Measurements from ENCODE around the gene SLC29A3.

Gene SLC29A3

DNA sequence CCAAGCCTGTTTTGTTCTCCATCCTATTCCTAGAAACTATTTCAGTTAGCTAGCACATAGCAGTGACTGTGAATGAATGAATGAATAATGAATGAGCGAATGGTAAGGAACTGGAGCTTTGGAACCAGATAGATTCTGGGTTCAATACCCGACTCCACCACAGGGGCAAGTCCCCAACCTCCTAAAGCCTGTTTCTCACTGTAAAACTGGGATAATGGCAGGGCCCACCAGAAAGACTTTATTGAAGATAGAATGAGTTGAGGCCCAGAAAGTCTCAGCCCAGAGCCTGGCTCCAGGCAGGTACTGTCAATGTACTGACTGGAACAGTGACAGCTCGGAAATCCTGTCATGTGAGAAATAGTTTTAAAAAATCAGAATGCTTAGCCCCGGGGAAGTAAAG, 76.6 kb downstream of the SLC29A3 start:
- no peak for DNase-seq

DNA sequence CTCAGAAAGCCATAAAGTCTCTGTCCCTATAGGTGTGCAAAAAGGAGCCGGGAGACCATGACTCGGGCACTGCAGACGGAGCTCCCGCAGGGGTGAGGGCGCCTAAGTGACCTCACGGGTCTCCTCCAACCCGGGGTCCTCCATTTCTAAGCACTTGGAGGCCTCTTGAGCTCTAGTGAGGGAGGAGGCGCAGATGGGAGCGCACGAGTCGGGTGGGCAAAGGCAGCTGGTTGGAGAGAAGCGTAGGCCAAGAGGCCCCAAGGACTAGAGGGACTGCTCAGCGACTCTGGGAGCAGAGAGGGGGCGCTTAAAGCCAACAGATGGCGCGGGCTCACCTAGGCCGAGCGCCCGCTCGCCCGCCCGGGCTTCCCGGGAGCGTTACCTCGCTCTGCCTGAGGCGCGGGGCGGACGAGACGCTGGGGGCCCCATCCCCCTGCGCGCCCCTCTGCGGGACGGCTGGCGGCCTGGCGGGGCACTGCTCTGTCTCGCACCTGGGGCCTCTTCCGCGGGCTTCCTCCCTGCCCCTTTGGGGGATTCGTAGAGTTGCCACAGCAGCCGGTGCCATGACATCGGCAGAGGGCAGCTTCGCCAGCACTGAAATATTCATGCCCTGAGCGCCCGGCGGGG, 77.1 kb downstream of the SLC29A3 start:
- no peak for DNase-seq

DNA sequence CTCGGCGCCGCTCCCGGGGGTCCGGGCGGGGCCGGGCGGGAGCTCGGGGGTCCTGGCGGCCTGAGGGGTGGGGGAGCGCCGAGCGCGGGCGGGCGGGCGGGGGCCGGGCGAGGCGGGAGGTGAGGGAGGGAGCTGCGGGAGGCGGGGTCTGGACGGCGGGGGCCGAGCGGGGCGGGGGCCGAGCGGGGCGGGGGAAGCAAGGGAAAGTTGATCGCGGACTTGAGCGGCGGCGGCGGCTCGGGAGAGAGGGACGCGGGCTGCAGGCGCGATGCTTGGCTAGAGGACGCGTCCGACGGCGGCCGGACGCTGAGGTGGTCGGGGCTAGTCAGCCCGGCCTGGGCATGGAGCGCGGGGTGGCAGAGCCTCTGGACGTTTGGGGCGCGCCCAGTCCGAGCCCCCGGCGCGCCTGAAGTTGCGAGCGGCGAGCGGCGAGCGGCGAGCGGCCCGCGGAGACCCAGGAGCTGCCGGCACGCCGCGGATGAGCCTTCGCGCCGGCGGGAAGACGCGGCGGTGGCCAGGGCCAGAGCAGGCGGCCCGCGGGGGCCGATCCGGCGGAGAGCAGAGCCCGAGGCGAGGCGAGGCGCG, 77.7 kb downstream of the SLC29A3 start, which contains the start of gene CDH23:
TSS of gene CDH23 (plus strand) at position 210 of the 585 bp plus-strand sequence. CDS start 42,912 bp downstream, outside the sequence.
- DNase-seq, result no peak

DNA sequence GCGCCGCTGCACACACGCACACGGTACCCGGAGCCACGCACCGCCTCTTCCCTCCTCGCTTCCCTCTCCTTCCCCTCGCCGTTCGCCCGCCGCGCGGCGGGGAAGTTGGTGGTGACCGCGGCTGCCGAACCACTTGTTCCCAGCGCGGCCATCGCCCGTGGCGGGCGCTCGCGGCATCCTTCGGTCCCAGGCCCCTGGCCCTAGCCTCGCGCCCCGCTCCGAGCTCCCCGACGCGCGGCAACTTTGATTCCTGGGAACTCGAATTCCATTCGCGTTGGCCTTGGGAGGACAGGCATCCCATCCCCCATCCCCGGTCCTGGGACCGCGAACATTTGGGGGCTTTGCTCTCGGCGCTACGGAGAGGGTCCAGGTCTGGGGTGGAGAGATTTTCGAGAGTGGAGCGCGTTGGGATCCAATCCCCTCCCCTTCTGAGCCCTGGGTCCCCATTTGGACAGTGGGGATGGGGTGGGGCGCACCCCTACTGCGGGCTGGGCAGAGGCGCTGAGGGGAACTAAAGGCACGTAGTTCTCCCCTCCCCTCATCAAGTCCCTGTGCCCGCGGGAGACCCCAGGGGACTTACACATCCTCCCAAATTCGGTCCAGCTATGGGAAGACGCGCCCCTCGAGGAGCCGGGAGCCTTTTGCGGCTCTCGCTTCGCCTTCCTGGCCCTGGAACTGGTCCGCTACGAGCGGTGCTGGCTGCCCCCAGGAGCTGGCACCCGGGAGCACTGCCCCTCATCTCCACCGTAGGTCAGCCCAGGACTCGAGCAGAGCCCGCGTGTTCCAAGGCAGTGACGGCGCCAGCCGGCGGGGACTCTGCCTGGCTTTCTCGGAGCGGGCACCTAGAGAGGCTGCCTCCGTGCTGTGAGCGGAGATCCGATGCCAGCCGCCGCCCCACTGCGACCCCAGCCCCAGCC, 78.5 kb downstream of the SLC29A3 start:
- peak; percentile 55 for DNase-seq

DNA sequence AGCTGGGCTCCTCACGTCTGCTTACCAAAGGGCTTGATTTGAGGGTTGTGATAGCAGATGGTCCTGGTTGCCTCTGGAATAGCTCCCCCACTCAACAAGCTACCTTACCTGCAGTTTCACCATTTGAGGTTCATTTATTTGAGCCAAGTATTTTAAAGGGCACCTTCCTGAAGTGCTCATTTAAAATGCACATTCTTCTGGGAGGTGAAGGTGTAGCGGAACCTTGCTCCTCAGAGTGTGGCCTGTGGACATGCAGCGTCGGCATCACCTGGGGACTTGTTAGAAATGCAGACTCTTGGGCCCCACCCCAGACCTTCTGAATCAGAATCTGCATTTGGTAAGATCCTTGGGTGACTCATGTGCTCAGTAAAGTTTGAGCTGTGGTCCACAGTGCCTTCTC, 79.9 kb downstream of the SLC29A3 start:
- DNase-seq, result peak; percentile 46

- DNase-seq, result no peak
Observed at GRCh38 chr10:71399946-71400345, 80.9 kb downstream of the SLC29A3 start.

DNA sequence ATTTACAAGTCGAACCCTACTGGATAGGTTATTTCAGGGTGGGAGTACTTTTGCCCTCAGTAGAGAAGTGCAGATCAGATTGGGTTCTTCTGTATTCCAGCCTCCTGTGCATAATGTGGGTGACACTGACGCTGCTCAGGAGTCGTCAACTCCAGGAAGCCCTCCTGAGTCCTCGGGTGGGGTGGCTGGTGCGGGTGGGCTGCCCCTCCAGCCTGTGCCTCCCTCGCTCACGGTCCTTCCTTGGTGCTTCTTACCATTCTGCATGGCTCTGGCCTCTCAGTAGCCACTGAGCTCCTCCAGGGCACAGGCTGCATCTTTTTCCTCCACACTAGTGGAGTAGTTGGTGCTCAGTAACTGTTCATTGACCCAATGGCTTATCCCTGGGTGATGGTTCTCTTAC, 82.0 kb downstream of the SLC29A3 start:
- no peak for DNase-seq

DNA sequence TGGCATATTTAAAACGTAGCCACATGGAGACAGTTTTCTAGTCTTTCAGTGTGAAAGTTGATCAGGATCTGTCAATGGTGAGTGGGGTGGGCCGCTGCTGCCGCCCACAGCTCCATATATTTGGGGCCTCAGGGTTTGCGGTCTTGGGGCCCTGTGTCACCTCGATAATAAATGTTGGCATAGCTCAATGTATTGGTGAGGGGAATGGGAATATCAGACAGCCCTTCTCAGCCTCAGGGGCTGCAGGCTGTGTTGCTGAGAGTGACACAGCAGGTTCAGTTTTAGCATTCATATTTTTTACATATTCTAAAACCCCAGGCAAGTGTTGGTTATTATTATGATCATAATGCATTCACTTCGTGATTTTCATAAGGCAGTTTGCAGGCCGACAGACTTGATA, 82.9 kb downstream of the SLC29A3 start:
- no peak for DNase-seq

GRCh38 chr10:71404503-71405295, 85.6 kb downstream of the SLC29A3 start:
- no peak for DNase-seq

- DNase-seq, result no peak
Observed at GRCh38 chr10:71406878-71407277, 87.8 kb downstream of the SLC29A3 start.

- DNase-seq, result no peak
Observed at GRCh38 chr10:71408436-71409225, 89.6 kb downstream of the SLC29A3 start.

- no peak for DNase-seq
Observed at GRCh38 chr10:71409516-71410104, 90.6 kb downstream of the SLC29A3 start.
